Stomach (tissue), 4 donors: ENCODE measurements around the gene NOS1.

ENCODE experiments used
- CTCF ChIP-seq, 7 experiments: fragments of 450-650 bp in 4 of 7; fragments of 200-600 bp in 3 of 7; sonication (generic) in 3 of 7; IDR thresholded peaks; one replicate each; pipeline ENCODE4 v1.5.1; 2016 to 2019; ENCODE audit warnings: antibody characterized with exemption in 7 of 7, control low read depth in 2 of 7, mild to moderate bottlenecking in 1 of 7
- EP300 ChIP-seq: sonication (generic); formaldehyde crosslinking; IDR thresholded peaks from one replicate; pipeline ENCODE4 v1.6.1; 2017; ENCODE audit warnings: antibody characterized with exemption
- POLR2A ChIP-seq, 4 donors: fragments of 450-650 bp; IDR thresholded peaks; one replicate each; pipeline ENCODE4 v1.6.1; 2016; ENCODE audit warnings: antibody characterized with exemption in 4 of 4, control low read depth in 2 of 4, mild to moderate bottlenecking in 1 of 4, moderate library complexity in 1 of 4
- POLR2AphosphoS5 ChIP-seq, 3 donors: sonication (generic); formaldehyde crosslinking; IDR thresholded peaks; one replicate each; pipeline ENCODE4 v1.6.1; 2016; ENCODE audit warnings: antibody characterized with exemption in 3 of 3

DNA sequence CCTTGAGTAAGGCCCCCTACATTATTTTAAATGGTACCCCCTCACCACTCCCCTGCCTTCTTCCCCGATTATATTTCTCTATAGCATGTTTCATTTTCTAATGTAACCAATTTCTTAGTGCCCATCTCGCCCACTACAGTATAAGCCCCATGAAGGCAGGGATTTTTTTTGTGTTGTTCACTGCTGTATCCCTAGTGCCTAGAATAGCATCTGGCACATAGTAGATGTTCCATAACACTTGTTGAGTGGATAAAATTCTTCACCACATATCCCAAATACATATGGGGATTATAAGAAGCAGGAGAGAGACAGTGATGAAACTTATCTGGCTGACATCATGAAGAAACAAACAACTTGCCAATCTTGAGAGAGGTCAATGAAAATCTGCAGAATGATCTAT lies 182.7 kb downstream of the NOS1 start:
- no peak for TF ChIP-seq CTCF (IDR thresholded peaks at IDR 0.05)
- no peak for TF ChIP-seq POLR2AphosphoS5 (IDR thresholded peaks at IDR 0.05)
- no peak for TF ChIP-seq POLR2A (IDR thresholded peaks at IDR 0.05)
- no peak for TF ChIP-seq EP300
